ENCODE measurements around the gene LRBA.

GRCh38 chr4:150419939-150420338 is 595.1 kb downstream of the LRBA start:
- TF ChIP-seq, protein P1, sequence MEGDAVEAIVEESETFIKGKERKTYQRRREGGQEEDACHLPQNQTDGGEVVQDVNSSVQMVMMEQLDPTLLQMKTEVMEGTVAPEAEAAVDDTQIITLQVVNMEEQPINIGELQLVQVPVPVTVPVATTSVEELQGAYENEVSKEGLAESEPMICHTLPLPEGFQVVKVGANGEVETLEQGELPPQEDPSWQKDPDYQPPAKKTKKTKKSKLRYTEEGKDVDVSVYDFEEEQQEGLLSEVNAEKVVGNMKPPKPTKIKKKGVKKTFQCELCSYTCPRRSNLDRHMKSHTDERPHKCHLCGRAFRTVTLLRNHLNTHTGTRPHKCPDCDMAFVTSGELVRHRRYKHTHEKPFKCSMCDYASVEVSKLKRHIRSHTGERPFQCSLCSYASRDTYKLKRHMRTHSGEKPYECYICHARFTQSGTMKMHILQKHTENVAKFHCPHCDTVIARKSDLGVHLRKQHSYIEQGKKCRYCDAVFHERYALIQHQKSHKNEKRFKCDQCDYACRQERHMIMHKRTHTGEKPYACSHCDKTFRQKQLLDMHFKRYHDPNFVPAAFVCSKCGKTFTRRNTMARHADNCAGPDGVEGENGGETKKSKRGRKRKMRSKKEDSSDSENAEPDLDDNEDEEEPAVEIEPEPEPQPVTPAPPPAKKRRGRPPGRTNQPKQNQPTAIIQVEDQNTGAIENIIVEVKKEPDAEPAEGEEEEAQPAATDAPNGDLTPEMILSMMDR (IDR thresholded peaks at IDR 0.05; ENCODE audit: borderline replicate concordance, extremely low read depth, low read length, poor library complexity, severe bottlenecking), result no peak
- TF ChIP-seq EZH2 (IDR thresholded peaks at IDR 0.05; ENCODE audit: borderline replicate concordance, low read depth, low read length, severe bottlenecking), result no peak
